Stimulated activated CD4-positive, alpha-beta T cell treated with anti-CD3 and anti-CD28 coated beads, Interleukin-2, amount 100 ng/mL, for 48 hours (primary cell): ENCODE results near the gene RFK.

Experiments
- DNase-seq, 2 donors: peaks; one replicate each; pipeline ENCODE4 v3.0.0-alpha.2; 2020

Gene RFK

DNA sequence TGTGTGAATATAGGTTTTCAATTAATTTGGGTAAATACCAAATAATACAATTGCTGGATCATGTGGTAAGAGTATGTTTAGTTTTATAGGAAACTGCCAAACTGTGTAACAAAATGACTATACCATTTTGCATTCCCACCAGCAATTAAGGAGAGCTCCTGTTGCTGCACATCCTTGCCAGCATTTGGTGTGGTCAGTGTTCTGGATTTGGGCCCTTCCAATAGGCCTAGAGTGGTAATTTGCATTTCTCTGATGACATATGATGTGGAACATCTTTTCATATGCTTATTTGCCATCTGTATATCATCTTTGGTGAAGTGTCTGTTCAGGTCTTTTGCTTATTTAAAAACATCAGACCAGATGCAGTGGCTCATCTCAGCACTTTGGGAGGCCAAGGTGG, 11.6 kb upstream of the RFK start:
- no peak for DNase-seq

DNA sequence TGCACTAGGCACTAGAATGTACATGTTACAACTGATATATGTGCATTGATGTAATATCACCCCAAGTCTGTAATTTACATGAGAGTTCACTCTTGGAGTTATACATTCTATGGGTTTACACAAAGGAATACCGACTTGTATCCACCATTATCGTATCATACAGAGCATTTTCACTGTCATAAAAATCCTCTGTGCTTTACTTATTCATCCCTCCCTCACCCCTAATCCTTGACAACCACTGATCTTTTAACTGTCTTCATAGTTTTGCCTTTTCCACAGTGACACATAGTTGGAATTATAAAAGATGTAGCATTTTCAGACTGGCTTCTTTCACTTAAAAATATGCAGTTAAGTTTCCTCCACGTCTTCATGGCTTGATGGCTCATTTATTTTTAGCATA, 11.1 kb upstream of the RFK start:
- no peak for DNase-seq

DNA sequence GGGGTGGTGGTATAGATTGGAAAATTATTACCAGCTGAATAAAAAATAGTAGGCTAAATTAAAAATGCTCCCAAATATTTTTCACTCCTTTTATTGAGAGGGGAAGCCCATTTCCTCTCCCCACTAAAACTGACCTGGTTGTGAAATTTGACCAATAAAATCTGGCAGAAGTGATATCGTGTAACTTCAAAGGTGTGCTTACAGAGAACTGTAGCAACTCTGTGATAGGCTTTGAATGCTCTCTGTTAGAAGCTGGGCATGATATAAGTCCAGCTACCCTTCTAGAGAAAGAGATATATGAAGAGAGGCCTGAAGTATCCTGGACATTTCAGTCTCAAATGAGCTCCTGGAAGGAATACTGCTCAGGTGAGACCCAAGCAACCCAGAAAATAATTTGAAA, 10.2 kb upstream of the RFK start:
- DNase-seq = no peak

DNA sequence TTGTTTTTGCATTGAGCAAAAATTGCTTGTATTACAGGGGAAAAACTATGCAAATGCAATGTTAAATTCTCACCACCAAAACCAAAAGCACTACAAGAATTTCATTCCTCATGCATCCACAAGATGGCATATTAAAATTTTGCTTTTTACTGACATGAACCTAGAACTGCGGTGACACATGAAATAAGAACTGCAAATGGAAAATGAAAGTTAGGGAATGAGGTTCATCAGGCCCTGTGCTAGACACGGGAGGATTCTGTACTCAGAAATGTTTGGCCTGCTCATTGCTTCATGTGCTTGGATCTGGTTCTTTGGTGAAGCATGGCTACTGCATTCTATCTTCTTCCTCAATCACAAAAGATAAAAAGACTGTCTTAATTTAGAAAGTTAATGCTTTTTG, 9.1 kb upstream of the RFK start:
- peak in 1 of 2 donors; percentile 9 for DNase-seq

DNA sequence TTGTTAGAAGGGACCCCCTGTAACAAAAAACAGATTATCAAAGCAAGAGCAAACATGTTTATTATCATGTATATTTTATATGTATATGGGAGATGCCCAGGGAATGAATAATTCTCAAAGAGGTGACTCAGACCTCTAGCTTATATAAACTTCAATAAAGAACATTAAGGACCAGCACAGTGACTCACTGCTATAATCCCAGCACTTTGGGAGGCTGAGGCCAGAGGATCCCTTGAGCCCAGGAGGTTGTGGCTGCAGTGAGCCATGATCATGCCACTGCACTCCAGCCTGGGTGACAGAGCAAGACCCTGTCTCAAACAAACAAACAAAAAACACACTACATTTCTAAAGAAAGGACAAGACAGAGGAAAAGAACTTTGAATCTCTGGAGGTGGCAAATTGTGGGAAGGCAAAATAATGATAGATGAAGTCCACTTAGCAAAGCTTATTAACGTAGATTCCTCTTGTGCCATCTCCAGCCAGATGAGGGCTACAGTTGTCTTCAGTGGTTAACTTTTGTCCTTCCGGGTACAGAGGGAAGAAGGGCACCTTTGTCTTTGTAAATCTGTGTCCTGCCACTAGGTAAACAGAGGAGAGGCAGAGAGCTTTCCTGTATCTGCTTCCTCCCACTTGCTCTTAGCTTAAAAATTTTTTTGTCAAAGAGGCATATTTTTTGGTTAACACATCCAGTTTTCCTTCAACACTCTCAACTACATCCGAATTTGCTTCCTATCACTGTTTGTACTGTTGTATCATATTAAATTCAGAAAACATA, 7.5 kb upstream of the RFK start:
- no peak for DNase-seq

DNA sequence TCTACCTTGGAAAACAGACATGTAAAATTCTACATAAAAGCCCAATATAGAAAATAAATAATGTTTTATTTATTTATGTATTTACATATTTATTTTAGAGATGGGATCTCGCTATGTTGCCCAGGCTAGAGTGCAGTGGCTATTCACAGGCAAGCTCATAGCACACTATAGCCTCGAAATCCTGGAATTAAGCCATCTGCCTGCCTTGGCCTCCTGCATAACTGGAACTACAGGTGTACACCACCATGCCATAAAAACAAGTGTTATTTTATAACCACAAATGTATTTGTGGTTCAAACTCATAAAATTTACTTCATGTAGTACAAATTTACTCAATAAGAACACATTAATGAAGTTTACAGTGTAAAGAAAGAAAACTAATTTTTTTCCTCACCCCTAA, 7.0 kb upstream of the RFK start:
- DNase-seq = no peak

DNA sequence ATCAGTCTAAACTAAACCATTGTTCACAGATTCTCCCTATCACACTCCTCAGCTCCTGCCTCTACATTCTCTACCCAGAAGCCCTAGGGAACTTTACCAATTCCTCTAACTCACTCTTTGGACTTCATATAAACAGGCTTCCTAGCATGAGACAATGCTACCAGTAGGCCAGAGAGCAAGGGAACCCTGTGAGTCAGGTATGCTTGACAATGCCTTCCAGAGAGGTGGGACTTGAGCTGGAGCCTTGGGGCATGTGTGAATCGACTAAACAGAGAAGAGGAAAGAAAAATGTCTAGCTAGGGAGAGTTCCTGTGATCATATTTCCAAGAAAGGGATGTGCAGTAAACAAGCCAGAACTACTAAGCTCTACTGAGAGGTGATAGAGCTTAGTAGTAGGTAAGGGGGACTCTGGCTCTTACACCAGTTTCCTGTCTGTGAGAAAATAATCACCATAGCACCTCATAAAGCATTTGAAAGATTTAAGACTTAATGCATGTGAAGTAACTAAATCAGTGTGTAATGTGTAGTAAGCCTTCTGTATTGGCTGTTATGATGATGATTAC, 6.4 kb upstream of the RFK start:
- no peak for DNase-seq

DNA sequence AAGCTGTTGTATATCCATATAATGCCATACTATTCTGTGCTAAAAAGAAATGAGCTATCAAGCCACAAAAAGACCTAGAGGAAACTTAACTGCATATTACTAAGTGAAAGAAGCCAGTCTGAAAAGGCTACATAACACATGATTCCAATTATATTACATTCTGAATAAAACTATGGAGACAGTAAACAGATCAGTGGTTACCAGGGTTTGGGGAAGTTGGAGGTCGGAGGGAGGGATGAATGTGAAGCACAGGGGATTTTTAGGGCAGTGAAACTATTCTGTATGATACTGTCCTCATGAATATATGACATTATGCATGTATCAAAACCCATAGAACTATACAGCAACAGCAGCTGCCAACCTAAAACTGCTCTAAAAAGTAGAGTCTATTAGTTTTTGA, 5.6 kb upstream of the RFK start:
- no peak for DNase-seq

DNA sequence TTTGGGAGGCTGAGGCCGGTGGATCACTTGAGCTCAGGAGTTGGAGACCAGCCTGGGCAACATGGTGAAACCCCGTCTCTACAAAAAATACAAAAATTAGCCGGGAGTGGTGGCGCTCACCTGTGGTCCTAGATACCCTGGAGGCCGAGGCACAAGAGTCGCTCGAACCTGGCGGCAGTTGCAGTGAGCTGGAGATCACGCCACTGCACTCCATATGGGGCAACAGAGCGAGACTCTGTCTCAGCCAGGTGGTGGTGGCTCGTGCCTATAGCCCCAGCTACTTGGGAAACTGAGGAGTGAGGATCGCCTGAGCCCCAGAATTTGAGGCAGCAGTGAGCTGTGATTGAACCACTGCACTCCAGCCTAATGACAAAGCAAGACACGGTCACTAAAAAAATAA, 2.4 kb upstream of the RFK start:
- no peak for DNase-seq

DNA sequence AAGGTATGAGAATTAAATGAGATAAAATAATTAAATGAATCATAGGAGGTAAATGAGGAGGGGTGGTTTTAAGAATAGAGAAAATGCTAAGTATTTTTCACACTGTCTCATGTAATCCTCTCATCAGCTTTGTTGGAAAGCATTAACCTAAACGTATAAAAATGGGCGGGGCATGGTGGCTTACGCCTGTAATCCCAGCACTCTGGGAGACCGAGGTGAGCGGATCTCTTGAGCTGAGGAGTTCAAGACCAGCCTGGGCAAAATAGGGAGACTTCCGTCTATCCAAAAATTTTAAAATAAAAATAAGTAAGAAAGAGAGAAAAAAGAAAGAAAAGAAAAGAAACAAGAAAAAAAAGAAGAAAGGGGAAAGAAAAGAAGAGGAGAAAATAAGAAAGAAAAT, 1.9 kb upstream of the RFK start:
- DNase-seq = no peak

DNA sequence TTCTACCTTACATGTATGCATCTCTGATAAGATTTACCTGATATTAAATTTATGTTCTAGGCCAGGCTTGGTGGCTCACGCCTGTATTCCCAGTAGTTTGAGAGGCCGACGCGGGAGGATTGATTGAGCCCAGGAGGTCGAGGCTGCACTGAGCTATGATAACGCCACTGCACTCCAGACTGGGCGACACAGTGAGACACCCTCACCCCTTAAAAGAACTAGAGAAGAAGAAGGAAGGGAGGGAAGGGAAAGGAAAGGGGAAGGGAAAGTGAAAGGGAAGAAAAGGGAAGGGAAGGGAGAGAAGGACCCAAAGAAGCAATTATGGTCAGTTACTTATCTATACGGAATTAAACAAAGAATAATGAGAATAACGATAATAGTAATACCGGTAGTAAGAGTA, 1.2 kb upstream of the RFK start:
- no peak for DNase-seq

DNA sequence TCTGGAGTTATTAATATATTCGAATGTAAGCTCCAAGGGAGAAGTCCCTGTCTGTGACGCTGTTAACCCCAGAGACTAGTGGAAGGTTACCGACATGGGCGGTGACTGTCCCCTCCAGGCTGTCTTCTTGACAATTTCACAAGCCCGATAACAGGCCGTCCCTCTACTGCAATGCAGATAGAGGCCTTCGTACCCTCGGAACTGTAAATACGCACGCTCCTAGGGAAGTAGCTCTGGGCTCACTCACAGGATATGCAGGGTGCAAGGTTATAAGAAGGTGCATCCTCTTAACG, 680 bp upstream of the RFK start:
- no peak for DNase-seq

DNA sequence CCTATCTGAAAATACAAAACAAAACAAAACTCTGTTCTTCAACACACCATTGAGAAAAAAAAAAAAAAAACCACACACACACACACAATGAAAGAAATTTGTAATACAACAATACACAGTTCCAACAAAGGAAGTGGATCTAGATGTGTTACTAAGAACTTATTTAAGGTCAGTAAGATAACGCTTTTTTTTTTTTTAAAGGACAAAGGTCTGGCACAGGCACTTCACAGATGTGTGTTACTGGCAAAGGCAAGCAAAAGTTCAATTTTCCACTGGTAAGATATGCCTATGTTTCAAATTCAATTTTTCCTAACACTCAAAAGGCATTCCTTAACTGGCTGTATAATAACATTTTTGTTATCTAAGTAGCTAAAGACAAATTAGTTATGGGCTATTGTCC, 3.6 kb downstream of the RFK start:
- no peak for DNase-seq

DNA sequence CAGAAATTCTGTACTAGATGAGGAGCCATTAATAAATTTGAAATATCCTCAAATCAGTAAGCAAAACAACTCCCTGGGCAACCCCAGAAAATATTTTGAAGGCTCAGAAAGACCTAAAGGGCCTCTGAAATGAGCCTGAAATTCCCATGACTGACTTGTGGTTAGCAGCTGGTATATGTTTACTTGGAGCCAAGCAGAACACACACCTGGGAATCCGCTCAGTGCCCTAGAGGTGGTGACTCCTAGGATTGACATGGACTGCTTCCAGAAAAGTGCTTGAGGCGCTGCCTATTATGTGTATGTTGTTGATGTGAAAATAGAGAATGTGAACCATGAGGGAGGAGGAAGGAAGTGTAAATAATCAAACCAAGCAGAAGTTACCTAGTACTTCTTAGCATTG, 14.7 kb downstream of the RFK start:
- DNase-seq = no peak

DNA sequence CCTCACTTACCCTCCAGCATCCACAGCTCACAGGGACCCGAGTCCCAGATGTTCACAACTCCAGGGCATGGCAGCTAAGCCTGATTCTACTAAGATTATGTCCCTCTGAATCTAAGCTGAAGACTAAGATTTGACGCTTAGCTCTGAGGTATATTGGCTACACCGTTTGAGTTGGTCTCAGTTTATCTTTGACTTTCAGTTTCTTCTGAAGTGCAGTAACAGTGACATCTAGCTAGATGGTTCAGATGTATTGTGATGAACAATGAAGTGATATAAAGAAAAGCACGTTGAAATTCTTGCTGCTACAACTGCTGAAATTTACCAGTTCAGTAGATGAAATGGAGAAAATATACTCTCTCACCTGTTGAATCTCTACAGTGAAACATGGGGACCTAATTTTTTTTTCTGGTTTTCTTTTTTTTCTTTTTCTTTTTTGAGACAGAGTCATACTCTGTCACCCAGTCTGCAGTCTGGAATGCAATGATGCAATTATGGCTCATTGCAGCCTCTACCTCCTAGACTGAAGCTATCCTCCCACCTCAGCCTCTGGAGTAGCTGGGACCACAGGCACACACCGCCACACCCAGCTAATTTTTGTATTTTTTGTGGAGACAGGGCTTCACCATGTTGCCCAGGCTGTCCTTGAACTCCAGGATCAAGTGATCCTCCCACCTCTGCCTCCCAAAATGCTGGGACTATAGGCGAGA, 15.7 kb downstream of the RFK start:
- no peak for DNase-seq

DNA sequence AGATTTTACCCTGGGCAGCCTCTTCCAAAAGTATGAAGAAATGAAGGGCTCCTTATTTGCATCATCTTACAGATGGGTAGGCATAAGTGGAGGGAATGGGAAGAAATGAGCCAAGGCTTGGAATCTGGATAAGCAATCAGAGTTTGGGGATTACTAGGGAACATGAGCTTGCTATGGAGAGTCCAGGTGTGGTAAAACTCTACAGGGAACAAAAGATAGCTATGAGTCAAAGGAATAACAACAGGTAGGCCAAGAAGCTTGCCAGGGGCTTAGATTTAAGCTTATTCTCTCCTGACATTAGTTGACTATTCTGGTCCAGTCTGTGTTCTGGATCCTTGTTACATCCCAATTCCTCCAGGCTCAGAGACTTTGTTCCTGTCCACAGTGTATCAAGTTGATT, 16.4 kb downstream of the RFK start:
- no peak for DNase-seq

DNA sequence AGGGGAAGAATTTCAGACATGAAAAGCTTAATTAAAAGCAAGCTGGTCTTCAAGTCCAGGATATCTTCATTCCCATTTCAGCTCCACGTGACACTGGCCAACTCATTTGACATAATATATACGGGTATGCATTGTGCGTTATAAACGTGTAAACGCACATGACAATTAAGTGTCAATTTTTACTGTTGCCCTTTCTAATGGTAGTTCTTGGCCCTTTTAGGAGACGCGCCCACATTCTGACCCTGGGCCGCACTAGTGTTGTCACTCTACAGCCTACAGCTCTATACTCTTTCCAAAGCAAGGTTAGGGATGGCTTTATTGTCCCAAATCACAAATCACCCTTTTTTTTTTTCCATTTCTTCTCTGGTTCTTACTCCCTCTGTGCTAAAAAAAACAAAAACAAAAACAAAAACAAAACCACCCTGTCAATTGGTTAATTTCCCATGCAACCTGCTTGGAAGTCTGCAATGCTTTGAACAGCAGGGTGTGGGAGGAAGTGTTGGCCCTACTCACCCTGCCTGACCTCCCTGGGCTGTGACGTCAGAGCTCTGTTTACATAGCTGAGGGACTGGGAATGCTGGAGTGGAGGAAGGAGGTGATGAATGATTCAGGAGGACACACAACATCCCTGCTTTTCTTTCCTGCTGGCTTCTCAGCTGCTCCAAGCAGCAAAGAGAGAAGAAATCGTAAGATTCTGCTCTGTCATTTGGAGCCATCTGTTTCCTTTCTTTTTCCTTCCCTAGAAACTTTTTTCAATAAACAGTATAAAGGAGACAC, 19.3 kb downstream of the RFK start:
- no peak for DNase-seq

DNA sequence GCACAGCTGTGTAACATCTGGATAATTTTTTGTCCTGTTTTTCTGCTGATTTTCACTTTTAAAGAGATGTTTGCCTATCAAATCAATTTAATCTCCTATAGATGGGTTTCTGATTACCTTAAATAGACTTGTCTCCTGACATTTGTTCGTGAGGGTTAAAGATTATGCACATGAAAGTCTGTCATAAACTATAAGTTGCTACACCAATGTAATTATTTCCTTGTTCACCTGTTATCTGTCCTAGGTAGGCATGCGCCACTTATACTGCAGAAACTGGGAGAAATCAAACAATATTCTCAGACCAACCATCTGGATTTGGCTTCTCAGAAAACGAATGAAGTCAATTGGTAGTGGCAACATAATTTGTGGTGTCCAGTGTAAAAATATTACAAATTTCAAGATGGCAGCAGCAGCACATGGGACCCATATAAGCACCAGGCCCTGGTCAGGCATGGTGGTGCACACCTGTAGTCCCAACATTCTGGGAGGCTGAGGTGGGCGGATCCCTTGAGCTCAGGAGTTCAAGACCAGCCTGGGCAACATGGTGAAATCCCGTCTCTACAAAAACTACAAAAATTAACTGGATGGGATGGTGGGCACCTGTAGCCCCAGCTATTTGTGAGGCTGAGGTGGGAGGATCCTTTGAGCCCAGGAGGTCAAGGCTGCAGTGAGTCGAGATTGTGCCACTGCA, 20.3 kb downstream of the RFK start:
- no peak for DNase-seq

DNA sequence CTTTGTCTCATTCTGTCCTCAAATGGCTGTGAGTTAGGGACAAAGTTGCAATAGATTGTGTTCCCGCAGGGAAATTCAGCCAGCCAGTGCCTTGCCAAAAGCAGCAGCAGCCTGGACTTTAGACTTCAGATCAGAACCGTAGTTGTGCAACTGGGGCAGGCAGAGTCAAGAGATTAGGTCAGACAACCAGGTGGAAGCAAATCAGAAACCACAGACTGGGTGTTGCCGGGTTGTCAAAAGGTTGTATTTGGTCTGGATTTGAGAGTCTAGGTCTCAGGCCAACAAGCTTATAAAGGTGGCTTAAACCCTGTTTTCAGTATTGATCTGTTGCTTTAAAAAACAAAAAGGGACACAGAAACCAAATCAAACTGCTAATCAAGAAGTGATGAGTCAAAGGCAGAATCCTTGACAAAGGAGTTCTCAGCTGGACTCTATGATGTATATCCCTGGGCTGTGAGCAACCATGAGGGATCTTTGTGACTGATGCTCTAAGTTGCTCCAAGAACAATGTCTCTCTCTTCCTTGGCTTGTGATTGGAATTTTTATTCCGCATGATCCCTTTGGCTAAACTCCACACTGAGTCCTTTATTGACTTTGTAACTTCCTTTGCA, 20.9 kb downstream of the RFK start:
- DNase-seq = no peak

DNA sequence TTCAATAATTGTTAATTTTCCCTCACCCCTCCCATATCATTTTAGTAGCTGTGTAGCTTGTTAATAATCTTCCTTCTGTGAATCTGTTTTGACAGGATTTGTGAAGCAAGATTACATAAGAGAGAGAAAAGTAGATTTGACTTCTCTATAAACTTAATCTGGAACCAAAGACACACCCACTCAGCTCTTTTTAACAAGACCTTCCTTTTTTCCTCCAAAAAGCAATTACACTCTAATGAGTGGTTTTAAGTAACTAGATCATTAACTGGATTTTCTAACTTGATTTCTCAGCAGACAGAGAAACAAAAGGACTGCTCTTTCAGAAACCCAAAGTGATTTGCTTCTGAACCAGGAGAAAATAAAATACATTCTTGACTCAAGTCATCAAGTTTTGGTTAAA, 21.9 kb downstream of the RFK start:
- DNase-seq = no peak

DNA sequence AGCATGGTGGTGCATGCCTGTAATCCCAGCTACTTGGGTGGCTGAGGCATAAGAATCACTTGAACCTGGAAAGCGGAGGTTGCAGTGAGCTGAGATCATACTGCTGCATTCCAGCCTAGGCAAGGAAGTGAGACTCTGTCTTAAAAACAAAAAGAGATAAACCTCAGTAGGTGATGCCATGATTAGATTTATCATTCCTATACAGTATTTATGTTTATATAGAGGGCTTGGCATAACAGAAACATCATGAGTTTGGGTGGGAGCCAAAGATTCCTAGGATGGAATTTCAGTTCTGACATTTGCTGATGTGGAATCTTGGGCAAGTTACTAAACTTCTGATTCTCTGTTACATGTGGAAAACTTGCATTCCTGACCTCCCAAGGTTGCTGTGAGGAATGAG, 22.3 kb downstream of the RFK start:
- DNase-seq = no peak

DNA sequence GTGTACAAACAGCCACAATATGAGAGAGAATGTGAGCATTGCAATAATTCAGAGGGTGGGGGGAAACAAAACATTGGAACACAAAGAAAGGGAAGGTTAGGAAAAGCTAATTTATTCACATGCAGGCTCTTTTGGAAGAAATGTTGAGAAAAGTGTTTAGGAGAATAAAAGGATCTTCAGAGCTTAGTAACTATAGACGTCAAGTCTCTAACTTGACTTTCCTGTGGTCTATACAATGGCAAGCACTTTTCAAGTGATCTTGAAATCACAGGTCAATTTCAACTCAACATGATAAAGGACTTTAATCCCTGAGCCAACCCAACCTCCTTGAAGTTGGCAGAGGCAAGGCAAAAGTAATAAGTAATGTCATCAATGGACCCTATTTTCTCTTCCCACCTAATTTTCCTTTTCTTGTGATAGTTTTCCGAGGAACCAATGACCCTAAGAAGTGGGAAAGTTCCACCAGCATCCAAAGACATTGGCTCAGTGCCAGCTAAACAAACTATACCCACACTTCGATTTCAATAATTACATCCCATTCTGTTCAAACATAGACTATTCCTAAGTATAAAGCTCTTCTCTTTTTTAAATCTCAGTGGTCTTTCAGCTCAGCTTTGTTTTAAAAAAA, 23.7 kb downstream of the RFK start:
- no peak for DNase-seq
